GM12878 (cell line): ENCODE results near the gene MPZL1. TPM values are rescaled to one million over a fixed set of nuclear protein-coding genes. Genes with fewer than 3 reads are reported as not detected.

Experiments
- ATAC-seq: fragments of 200-7000 bp; cut with Tn5 transposase; 3 replicates; pipeline ENCODE4 v1.9.1; 2020; ENCODE audit warnings: mild to moderate bottlenecking, moderate library complexity
- BruUV-seq: library from RNA; stranded (reverse); fragments of 400-500 nt; replicated peaks from 2 replicates; lab custom pipeline; 2021; lab: Mats Ljungman, UMichigan
- CTCF ChIA-PET: fragments of 300-600 bp; sonication (Branson Sonifier 250); formaldehyde crosslinking; extraction: SDS; loops from one replicate; lab custom pipeline; 2021; ENCODE audit warnings: inconsistent platforms; lab: Yijun Ruan, JAX
- POLR2A ChIA-PET: fragments of 350-600 bp; formaldehyde crosslinking; extraction: SDS; loops from one replicate; lab custom pipeline; 2021; ENCODE audit warnings: inconsistent platforms; lab: Charles Lee
- RAD21 ChIA-PET: fragments of 300-600 bp; sonication (Branson Sonifier 250); formaldehyde crosslinking; loops from one replicate; lab custom pipeline; 2023; ENCODE audit warnings: antibody characterized with exemption; ENCODE audit not compliant: unreplicated experiment; lab: Charles Lee
- SMC1A ChIA-PET: fragments of 300-600 bp; sonication (Branson Sonifier 250); formaldehyde crosslinking; loops from one replicate; lab custom pipeline; 2023; ENCODE audit not compliant: unreplicated experiment, uncharacterized antibody; lab: Charles Lee
- DNase-seq: peaks from one replicate; pipeline ENCODE4 v3.0.0-alpha.2; 2011; ENCODE audit warnings: low read depth, low spot score
- FAIRE-seq: peaks from 3 replicates; lab custom pipeline; 2011; peaks lifted over from hg19 to GRCh38; lab: Jason Lieb, UNC
- H2AFZ ChIP-seq: 2 replicates; pipeline ENCODE4 v1.6.0; 2011; ENCODE audit warnings: low read depth, low read length, control low read depth; ENCODE audit not compliant: control insufficient read depth
- H3K27ac ChIP-seq: 2 replicates; pipeline ENCODE4 v1.5.1; 2011; ENCODE audit warnings: control low read depth; ENCODE audit not compliant: control insufficient read depth, insufficient read depth
- H3K27me3 ChIP-seq, 2 experiments: replicated peaks in 1 of 2; 2 replicates each; pipeline versions ENCODE4 v1.6.0 to v1.6.1; 2011; ENCODE audit warnings: low read length in 1 of 2; ENCODE audit not compliant: control insufficient read depth in 2 of 2, insufficient read depth in 2 of 2
- H3K36me3 ChIP-seq, 2 experiments: 2 replicates each; pipeline ENCODE4 v1.5.1; 2011; ENCODE audit warnings: low read length in 1 of 2; ENCODE audit not compliant: control insufficient read depth in 2 of 2, insufficient read depth in 2 of 2
- H3K4me1 ChIP-seq: 2 replicates; pipeline ENCODE4 v1.6.1; 2011; ENCODE audit warnings: mild to moderate bottlenecking, low read length, moderate library complexity, mixed read lengths; ENCODE audit not compliant: control insufficient read depth, insufficient read depth
- H3K4me2 ChIP-seq: 2 replicates; pipeline ENCODE4 v1.6.0; 2011; ENCODE audit warnings: control low read depth; ENCODE audit not compliant: control insufficient read depth, insufficient read depth
- H3K4me3 ChIP-seq: fragments of 200-600 bp; sonication (generic); 2 replicates; pipeline ENCODE4 v1.5.1; 2016
- H3K79me2 ChIP-seq: 2 replicates; pipeline ENCODE4 v1.6.0; 2011; ENCODE audit warnings: low read length; ENCODE audit not compliant: control insufficient read depth, insufficient read depth
- H3K9ac ChIP-seq: 2 replicates; pipeline ENCODE4 v1.8.0; 2011; ENCODE audit warnings: low read length, control low read depth, mixed read lengths; ENCODE audit not compliant: control insufficient read depth, insufficient read depth
- H3K9me3 ChIP-seq: replicated peaks from 3 replicates; pipeline ENCODE4 v1.5.1; 2011; ENCODE audit warnings: mild to moderate bottlenecking, low read length; ENCODE audit not compliant: control insufficient read depth, insufficient read depth
- H4K20me1 ChIP-seq: 2 replicates; pipeline ENCODE4 v1.6.0; 2011; ENCODE audit not compliant: control insufficient read depth, insufficient read depth
- BCLAF1 ChIP-seq: fragments of 450-650 bp; IDR thresholded peaks from 2 replicates; pipeline ENCODE4 v1.6.1; 2017; ENCODE audit warnings: antibody characterized with exemption, mild to moderate bottlenecking, moderate library complexity
- BRCA1 ChIP-seq: IDR thresholded peaks from 2 replicates; pipeline ENCODE4 v1.6.1; 2011; ENCODE audit warnings: low read depth, low read length, improper control_type of control experiment
- CREB1 ChIP-seq: IDR thresholded peaks from 2 replicates; pipeline ENCODE4 v1.6.1; 2012; ENCODE audit warnings: low read depth, mild to moderate bottlenecking, inconsistent platforms
- MEF2A ChIP-seq: IDR thresholded peaks from 2 replicates; pipeline ENCODE4 v1.6.1; 2011; ENCODE audit warnings: low read depth, mild to moderate bottlenecking, low read length, moderate library complexity; ENCODE audit not compliant: insufficient read depth
- MTA2 ChIP-seq: fragments of 450-650 bp; IDR thresholded peaks from 2 replicates; pipeline ENCODE4 v1.6.1; 2016; ENCODE audit warnings: low read depth, mild to moderate bottlenecking, moderate library complexity
- NR2F1 ChIP-seq: fragments of 450-650 bp; conservative IDR thresholded peaks from 2 replicates; pipeline ENCODE4 v1.6.1; 2017; ENCODE audit warnings: mild to moderate bottlenecking
- RELB ChIP-seq: fragments of 450-650 bp; IDR thresholded peaks from 2 replicates; pipeline ENCODE4 v1.6.1; 2017; ENCODE audit warnings: low read depth, mild to moderate bottlenecking, moderate library complexity
- ZZZ3 ChIP-seq: IDR thresholded peaks from 2 replicates; pipeline ENCODE4 v1.6.1; 2011; ENCODE audit warnings: low read depth; ENCODE audit not compliant: control insufficient read depth, insufficient read length
- WGBS: methylation state at CpG from one replicate; pipeline ENCODE4 v1.1.6; 2016; ENCODE audit warnings: low lambda C conversion rate; ENCODE audit not compliant: insufficient replicate concordance, insufficient coverage; ENCODE audit errors: missing lambda C conversion rate; 5-methylcytosine and 5-hydroxymethylcytosine counted together
- in situ Hi-C: fragments of 300-500 bp; cut with MboI; formaldehyde crosslinking; loops from 9 replicates; pipeline ENCODE4 v1.14.3; 2018; ENCODE audit warnings: mixed read lengths
- intact Hi-C: fragments of 100-400 bp; cut with micrococcal nuclease; formaldehyde crosslinking; loops from one replicate; pipeline ENCODE4 v1.14.2; 2022; ENCODE audit not compliant: unreplicated experiment
- polyA plus RNA-seq, 11 experiments: library from polyadenylated mRNA; depleted of rRNA in 4 of 11; unstranded in 6 of 11; stranded (reverse) in 5 of 11; fragments of >200 nt; fragmentation: Nextera tagmentation in 4 of 11; fragmentation: Illumina TruSeq in 1 of 11; extraction: Ambion mirVana in 4 of 11; extraction: Trizol in 1 of 11; gene quantifications; 1 replicate in 1 of 11; 2 replicates in 10 of 11; pipeline versions ENCODE4 v1.2.1 to v1.2.3, GENCODE V29; 2011 to 2016; ENCODE audit warnings: inconsistent platforms in 2 of 11, missing spikeins in 2 of 11, low read depth in 1 of 11
- total RNA-seq, 4 experiments: library from RNA; depleted of rRNA in 3 of 4; stranded (reverse); fragments of >200 nt in 3 of 4; fragmentation: Illumina TruSeq in 1 of 4; extraction: Trizol in 1 of 4; gene quantifications; 2 replicates each; pipeline versions ENCODE4 v1.2.1 to v1.2.3, GENCODE V29; 2013 to 2021
- TF ChIP-seq, protein P1 (sequence below): fragments of 450-650 bp; IDR thresholded peaks from 2 replicates; pipeline ENCODE4 v1.6.1; 2014; ENCODE audit warnings: mild to moderate bottlenecking

Gene MPZL1
- total and polyA plus RNA-seq, 10 of the 15 experiments (the other 5 are each of a cell fraction or from before 2014, with no cell fraction given): 9.8 to 60.9 (median 45.9) TPM

DNA sequence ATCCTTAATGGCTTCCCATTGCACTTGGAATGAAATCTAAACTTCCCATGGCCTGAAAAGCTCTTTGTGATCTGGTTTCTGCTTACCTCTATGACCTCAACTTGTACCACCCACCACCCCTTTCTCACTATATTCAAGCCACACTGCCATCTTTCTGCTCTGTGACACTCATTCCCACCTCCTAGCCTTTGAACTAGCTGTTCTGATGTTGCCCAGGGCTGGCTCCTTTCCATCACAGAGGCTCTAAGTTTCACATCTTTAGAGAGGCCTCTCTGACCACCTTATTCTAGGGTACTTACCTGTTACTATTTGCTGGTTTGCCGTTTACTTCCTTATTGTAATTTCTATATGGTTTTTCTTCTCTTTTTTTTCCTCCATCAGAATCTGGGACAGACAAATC lies 4.2 kb downstream of the MPZL1 start:
- POLR2A ChIA-PET: interaction anchor here (0.6 to 1.0 kb wide), 2 partner anchors 9 to 27 kb away, joined by 5 read pairs; no protein-coding TSS in a partner anchor
- Histone ChIP-seq H3K9ac (no peak overlapping the region), H3K27me3 (no peaks in the 10 kb centered on the region), H3K4me1 (peaks cover 17% of the 10 kb centered on the region), H4K20me1 (peaks cover 4% of the 10 kb centered on the region; the same call in 1 of the 2 replicates), H3K9me3 (no peaks in the 10 kb centered on the region), H3K79me2 (peaks cover 70% of the 10 kb centered on the region), H3K4me3 (peak overlapping the region; percentile 11; the same call in 1 of the 2 replicates), H2AFZ (no peak overlapping the region), H3K4me2 (peak overlapping the region; percentile 51), H3K36me3 (peaks cover 2% of the 10 kb centered on the region in 2 experiments; a peak in 2 of 4 replicates), H3K27ac (no peak overlapping the region)
- TF ChIP-seq NR2F1: no peak
- ATAC-seq (peak; percentile 4; the same call in 1 of the 3 replicates), DNase-seq (no peak), FAIRE-seq (no peak)
- SMC1A ChIA-PET: interaction anchor here (0.7 to 4.0 kb wide), 3 partner anchors 11 to 27 kb away, joined by 3 to 21 read pairs (median 3); no protein-coding TSS in a partner anchor
- BruUV-seq: no TSS peak
- WGBS: 12% methylated on average over 1 of the region's 1 CpG
- in situ Hi-C loops (no loop called here), intact Hi-C loops (no loop called here)
- RAD21 ChIA-PET: interaction anchor here (1.0 to 1.9 kb wide), 2 partner anchors 27 to 109 kb away, joined by 3 to 9 read pairs; no protein-coding TSS in a partner anchor
- CTCF ChIA-PET: interaction anchor here (1.6 kb wide), 1 partner anchor 11 kb away, joined by 6 read pairs; no protein-coding TSS in a partner anchor

DNA sequence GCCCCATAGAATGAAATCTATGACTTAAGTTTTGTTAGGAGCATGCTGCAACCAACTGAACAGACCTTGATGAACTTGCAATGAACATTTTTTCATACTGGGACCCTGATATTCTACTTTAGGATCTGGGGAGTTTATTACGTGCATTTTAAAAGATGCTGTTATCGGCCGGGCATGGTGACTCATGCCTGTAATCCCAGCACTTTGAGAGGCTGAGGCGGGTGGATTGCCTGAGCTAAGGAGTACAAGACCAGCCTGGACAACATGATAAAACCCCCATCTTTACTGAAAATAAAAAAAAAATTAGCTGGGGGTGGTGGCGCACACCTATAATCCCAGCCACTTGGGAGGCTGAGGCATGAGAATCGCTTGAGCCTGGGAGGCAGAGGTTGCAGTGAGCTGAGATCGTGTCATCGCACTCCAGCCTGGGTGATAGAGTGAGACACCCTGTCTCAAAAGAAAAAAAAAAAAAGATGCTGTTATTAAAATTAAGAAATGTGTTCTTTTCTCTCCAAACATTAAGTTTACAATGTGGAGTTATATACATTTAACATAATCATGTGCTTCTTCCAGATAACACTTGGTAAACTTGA lies 7.1 kb downstream of the MPZL1 start:
- 98% methylated on average over 8 of the region's 8 CpGs for WGBS
- Histone ChIP-seq H3K9ac (no peak overlapping the region), H3K27ac (no peak overlapping the region), H2AFZ (no peak overlapping the region), H4K20me1 (peaks cover 4% of the 10 kb centered on the region; the same call in 1 of the 2 replicates), H3K36me3 (peaks cover 2 to 5% of the 10 kb centered on the region in 2 experiments; a peak in 2 of 4 replicates), H3K79me2 (peaks cover 55% of the 10 kb centered on the region), H3K4me3 (no peak overlapping the region), H3K4me1 (peaks cover 14% of the 10 kb centered on the region), H3K27me3 (no peaks in the 10 kb centered on the region), H3K4me2 (peak overlapping the region; percentile 8; the same call in 1 of the 2 replicates), H3K9me3 (no peaks in the 10 kb centered on the region)
- in situ Hi-C loops (no loop called here), intact Hi-C loops (no loop called here)
- DNase-seq (no peak), FAIRE-seq (no peak), ATAC-seq (no peak)
- ChIA-PET RAD21 (interaction anchor here (1.0 kb wide), 1 partner anchor 24 kb away, joined by 3 read pairs; no protein-coding TSS in a partner anchor), SMC1A (interaction anchor here (1.0 to 1.8 kb wide), 3 partner anchors 11 to 353 kb away, joined by 3 to 5 read pairs (median 4); no protein-coding TSS in a partner anchor), POLR2A (interaction anchor here (0.6 kb wide), 1 partner anchor 14 kb away, joined by 3 read pairs; no protein-coding TSS in a partner anchor), CTCF (interaction anchor here (1.1 kb wide), 2 partner anchors 9 to 662 kb away, joined by 3 to 4 read pairs; no protein-coding TSS in a partner anchor)
- no TSS peak for BruUV-seq
- TF ChIP-seq MEF2A (no peak), MTA2 (no peak), ZZZ3 (no peak), BCLAF1 (no peak), CREB1 (no peak), NR2F1 (no peak), BRCA1 (no peak), RELB (no peak)
- TF ChIP-seq, protein P1, sequence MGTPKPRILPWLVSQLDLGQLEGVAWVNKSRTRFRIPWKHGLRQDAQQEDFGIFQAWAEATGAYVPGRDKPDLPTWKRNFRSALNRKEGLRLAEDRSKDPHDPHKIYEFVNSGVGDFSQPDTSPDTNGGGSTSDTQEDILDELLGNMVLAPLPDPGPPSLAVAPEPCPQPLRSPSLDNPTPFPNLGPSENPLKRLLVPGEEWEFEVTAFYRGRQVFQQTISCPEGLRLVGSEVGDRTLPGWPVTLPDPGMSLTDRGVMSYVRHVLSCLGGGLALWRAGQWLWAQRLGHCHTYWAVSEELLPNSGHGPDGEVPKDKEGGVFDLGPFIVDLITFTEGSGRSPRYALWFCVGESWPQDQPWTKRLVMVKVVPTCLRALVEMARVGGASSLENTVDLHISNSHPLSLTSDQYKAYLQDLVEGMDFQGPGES: no peak
